ENCODE data around the gene SPEN. TPM values are rescaled to one million over a fixed set of nuclear protein-coding genes. Genes with fewer than 3 reads are reported as not detected.

Gene SPEN
- total and polyA plus RNA-seq, 2 of the 13 experiments (the other 11 are each of a cell fraction or from before 2014, with no cell fraction given): 4.8 to 14.0 TPM

DNA sequence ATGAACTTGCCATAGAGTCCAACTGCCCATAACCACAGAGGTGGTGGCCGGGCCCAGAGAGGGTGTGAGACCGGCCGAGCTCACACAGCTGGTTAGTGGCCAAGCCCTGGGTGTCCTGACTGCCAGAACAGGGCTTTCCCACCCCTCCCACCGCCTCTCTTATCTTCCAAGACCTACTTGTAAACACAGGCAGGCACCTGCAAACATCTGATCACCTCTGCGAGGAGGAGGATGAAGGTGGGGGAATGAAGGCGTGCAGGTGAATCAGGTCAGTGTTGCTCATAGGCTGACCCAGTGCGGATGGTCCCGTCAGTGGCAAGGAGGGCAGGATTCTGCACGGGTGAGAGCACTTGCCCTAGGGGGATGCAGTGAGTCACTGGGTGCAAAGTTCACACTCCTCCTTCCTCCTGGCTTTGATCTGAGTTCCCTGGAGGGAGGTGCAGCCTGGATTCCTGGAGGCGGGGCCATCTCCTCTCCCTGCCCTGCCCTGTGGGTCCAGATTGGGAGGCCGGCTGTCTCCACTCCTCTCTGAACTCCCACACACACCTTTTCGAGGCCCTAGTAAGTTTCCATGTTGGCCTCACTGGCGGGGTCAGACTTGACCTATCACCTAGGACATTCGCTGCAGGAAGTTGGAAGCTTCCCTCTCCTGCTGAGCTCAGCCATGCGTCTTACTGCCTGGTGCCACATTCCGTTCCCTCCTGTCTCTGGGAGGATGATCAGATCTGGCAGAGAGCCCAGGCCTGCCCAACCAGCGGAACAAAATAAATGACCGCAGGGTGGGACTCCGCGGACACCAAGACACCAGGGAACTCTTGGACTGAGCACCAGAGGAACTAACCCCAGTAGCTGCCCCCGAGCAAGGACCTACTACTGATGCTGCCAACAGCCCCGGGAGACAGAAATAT lies 47.3 kb upstream of the SPEN start (continued):
- TF ChIP-seq ZNF329 (CRISPR knock-in tag; IDR thresholded peaks at IDR 0.05; ENCODE audit: low read depth): no peak
- TF ChIP-seq RNF2 (conservative IDR thresholded peaks at IDR 0.05; ENCODE audit: low read depth): no peak
- no peak for TF ChIP-seq GABPA (IDR thresholded peaks at IDR 0.05; ENCODE audit: low read depth, low read length)
- peak; percentile 64 for TF ChIP-seq GABPA (CRISPR knock-in tag; IDR thresholded peaks at IDR 0.05; ENCODE audit: low read depth)
- TF ChIP-seq ZNF274 (CRISPR knock-in tag; IDR thresholded peaks at IDR 0.05): no peak; the same call in 1 of the 2 replicates
- TF ChIP-seq, protein P1, sequence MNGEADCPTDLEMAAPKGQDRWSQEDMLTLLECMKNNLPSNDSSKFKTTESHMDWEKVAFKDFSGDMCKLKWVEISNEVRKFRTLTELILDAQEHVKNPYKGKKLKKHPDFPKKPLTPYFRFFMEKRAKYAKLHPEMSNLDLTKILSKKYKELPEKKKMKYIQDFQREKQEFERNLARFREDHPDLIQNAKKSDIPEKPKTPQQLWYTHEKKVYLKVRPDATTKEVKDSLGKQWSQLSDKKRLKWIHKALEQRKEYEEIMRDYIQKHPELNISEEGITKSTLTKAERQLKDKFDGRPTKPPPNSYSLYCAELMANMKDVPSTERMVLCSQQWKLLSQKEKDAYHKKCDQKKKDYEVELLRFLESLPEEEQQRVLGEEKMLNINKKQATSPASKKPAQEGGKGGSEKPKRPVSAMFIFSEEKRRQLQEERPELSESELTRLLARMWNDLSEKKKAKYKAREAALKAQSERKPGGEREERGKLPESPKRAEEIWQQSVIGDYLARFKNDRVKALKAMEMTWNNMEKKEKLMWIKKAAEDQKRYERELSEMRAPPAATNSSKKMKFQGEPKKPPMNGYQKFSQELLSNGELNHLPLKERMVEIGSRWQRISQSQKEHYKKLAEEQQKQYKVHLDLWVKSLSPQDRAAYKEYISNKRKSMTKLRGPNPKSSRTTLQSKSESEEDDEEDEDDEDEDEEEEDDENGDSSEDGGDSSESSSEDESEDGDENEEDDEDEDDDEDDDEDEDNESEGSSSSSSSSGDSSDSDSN (CRISPR knock-in tag; IDR thresholded peaks at IDR 0.05): no peak
- no peak for TF ChIP-seq ZNF337 (CRISPR knock-in tag; IDR thresholded peaks at IDR 0.05; ENCODE audit: borderline replicate concordance, low read depth)
- no peak for TF ChIP-seq ZNF674 (CRISPR knock-in tag; IDR thresholded peaks at IDR 0.05; ENCODE audit: low read depth)
- no peak for TF ChIP-seq ZBTB7A (CRISPR knock-in tag; IDR thresholded peaks at IDR 0.05)
- TF ChIP-seq TP53 (CRISPR knock-in tag; conservative IDR thresholded peaks at IDR 0.05): 0 out of 2 replicates have a peak, but pooled peaks have one; percentile 24
- TF ChIP-seq ZNF652 (CRISPR knock-in tag; IDR thresholded peaks at IDR 0.05; ENCODE audit: borderline replicate concordance, low read depth): no peak
- no peak for TF ChIP-seq ZSCAN22 (CRISPR knock-in tag; IDR thresholded peaks at IDR 0.05)
- TF ChIP-seq, protein P2, sequence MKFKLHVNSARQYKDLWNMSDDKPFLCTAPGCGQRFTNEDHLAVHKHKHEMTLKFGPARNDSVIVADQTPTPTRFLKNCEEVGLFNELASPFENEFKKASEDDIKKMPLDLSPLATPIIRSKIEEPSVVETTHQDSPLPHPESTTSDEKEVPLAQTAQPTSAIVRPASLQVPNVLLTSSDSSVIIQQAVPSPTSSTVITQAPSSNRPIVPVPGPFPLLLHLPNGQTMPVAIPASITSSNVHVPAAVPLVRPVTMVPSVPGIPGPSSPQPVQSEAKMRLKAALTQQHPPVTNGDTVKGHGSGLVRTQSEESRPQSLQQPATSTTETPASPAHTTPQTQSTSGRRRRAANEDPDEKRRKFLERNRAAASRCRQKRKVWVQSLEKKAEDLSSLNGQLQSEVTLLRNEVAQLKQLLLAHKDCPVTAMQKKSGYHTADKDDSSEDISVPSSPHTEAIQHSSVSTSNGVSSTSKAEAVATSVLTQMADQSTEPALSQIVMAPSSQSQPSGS (CRISPR knock-in tag; IDR thresholded peaks at IDR 0.05): peak; percentile 26; the same call in 1 of the 2 replicates
- TF ChIP-seq HNF4A (CRISPR knock-in tag; IDR thresholded peaks at IDR 0.05): peak; percentile 95
- no peak for TF ChIP-seq ZBTB8A (CRISPR knock-in tag; IDR thresholded peaks at IDR 0.05; ENCODE audit: borderline replicate concordance, low read depth)
- peak; percentile 95 for TF ChIP-seq NCOR1 (IDR thresholded peaks at IDR 0.05; ENCODE audit: borderline replicate concordance, low read length)
- no peak for TF ChIP-seq MAFK (conservative IDR thresholded peaks at IDR 0.05 in 1 of 2, IDR thresholded peaks at IDR 0.05 in 1 of 2; ENCODE audit: low read length in 2 of 2)
- peak; percentile 57; the same call in 1 of the 2 replicates for TF ChIP-seq ARID4A (CRISPR knock-in tag; IDR thresholded peaks at IDR 0.05; ENCODE audit: borderline replicate concordance)
- TF ChIP-seq NFE2L1 (CRISPR knock-in tag; IDR thresholded peaks at IDR 0.05; ENCODE audit: borderline replicate concordance): no peak
- TF ChIP-seq KLF12 (CRISPR knock-in tag; IDR thresholded peaks at IDR 0.05; ENCODE audit: borderline replicate concordance): no peak; the same call in 1 of the 2 replicates
